PFSK-1 (cell line): Measurements from ENCODE around the gene TMEM43.

Experiments used
- FOXP2 ChIP-seq: optimal IDR thresholded peaks from 2 replicates; pipeline ENCODE3; 2011; ENCODE audit warnings: borderline replicate concordance, control low read depth, inconsistent platforms; ENCODE audit not compliant: insufficient read depth; ENCODE audit errors: extremely low read length, extremely low read depth
- POLR2AphosphoS5 ChIP-seq: IDR thresholded peaks from 2 replicates; pipeline ENCODE4 v1.6.1; 2012; ENCODE audit warnings: low read depth, mild to moderate bottlenecking, control low read depth, low read length, moderate library complexity
- REST ChIP-seq, 2 experiments: IDR thresholded peaks; 2 replicates each; pipeline versions ENCODE4 v1.6.1 to v1.8.0; 2011 to 2012; ENCODE audit warnings: low read depth in 2 of 2, low read length in 2 of 2, control low read depth in 1 of 2, inconsistent platforms in 1 of 2, mild to moderate bottlenecking in 1 of 2, moderate library complexity in 1 of 2; ENCODE audit not compliant: insufficient read depth in 1 of 2
- SIN3A ChIP-seq: IDR thresholded peaks from 2 replicates; pipeline ENCODE4 v1.6.1; 2012; ENCODE audit warnings: mild to moderate bottlenecking, low read length, moderate library complexity, borderline replicate concordance; ENCODE audit not compliant: insufficient read depth
- TAF1 ChIP-seq: IDR thresholded peaks from 2 replicates; pipeline ENCODE4 v1.6.1; 2012; ENCODE audit warnings: low read length, control low read depth, borderline replicate concordance; ENCODE audit not compliant: insufficient read depth

TMEM43 gene

DNA sequence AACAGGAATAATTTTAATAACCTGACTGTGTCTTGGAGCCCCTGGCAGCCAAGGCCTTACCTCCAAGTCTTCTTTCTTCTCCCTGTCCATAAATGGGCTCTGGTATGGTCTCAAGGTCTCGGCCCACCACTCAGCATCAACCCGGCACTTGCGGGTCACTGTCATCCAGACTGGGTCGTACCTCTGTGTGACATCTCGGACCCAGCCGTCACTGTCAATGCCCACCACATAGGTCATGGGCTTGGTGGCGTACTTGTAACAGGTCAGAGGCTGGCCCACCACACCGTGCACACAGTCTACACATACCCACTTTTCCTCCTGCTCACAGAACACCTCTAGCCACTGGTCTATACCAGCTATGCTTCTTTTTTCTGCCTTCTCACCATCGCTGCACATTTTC lies 33.1 kb downstream of the TMEM43 start:
- TF ChIP-seq SIN3A (no peak), TAF1 (no peak), POLR2AphosphoS5 (no peak), FOXP2 (no peak), REST (IDR thresholded peaks at IDR 0.05; ENCODE audit: insufficient read depth in 1 of 2, low read depth in 2 of 2, low read length in 2 of 2) (no peak)

GRCh38 chr3:14158370-14158769 lies 33.5 kb downstream of the TMEM43 start:
- no peak for TF ChIP-seq POLR2AphosphoS5
- TF ChIP-seq FOXP2 = no peak
- TF ChIP-seq REST (IDR thresholded peaks at IDR 0.05; ENCODE audit: insufficient read depth in 1 of 2, low read depth in 2 of 2, low read length in 2 of 2) = no peak
- no peak for TF ChIP-seq SIN3A
- TF ChIP-seq TAF1 = no peak

GRCh38 chr3:14159426-14159825 lies 34.6 kb downstream of the TMEM43 start:
- TF ChIP-seq REST (IDR thresholded peaks at IDR 0.05; ENCODE audit: insufficient read depth in 1 of 2, low read depth in 2 of 2, low read length in 2 of 2) (no peak), SIN3A (no peak), POLR2AphosphoS5 (no peak), TAF1 (no peak), FOXP2 (no peak)

- TF ChIP-seq TAF1 (no peak), POLR2AphosphoS5 (no peak), FOXP2 (no peak), SIN3A (no peak), REST (IDR thresholded peaks at IDR 0.05; ENCODE audit: insufficient read depth in 1 of 2, low read depth in 2 of 2, low read length in 2 of 2) (no peak)
These were observed 36.4 kb downstream of the TMEM43 start for GRCh38 chr3:14161282-14161681.

DNA sequence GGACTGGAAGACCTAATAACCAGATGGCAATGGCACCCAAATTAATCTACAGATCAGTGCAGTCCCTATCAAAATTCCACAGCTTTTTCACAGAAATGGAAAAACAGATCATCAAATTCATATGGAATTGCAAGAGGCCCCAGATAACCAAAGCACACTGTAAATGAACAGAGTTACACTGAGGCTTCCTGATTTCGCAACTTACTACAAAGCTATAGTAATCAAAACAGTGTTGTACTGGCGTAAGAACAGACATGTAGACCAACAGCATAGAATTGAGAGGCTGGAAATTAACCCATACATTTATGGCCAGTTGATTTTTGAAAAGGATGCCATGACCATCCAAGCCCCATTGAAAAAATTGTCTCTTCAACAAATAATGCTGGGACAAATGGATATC lies 37.3 kb downstream of the TMEM43 start:
- no peak for TF ChIP-seq POLR2AphosphoS5
- TF ChIP-seq REST (IDR thresholded peaks at IDR 0.05; ENCODE audit: insufficient read depth in 1 of 2, low read depth in 2 of 2, low read length in 2 of 2) = no peak
- no peak for TF ChIP-seq FOXP2
- TF ChIP-seq TAF1 = no peak
- TF ChIP-seq SIN3A = no peak
